Liver (tissue), 3 donors: ENCODE measurements around the gene C11orf24.
A peak's percentile ranks its signal among the peaks of the same experiment; 100 is the strongest.

Experiments used
- JUND ChIP-seq, 2 donors: IDR thresholded peaks; 2 replicates each; pipeline ENCODE4 v1.6.1; 2016; ENCODE audit warnings: antibody characterized with exemption in 2 of 2
- TF ChIP-seq, protein P1 (sequence below): fragments of 150-350 bp; IDR thresholded peaks from 2 replicates; pipeline ENCODE4 v1.5.1; 2017; ENCODE audit warnings: improper control_type of control experiment, low read depth, low read length; ENCODE audit not compliant: missing input control
- donor health status: healthy.
- donor health status: healthy.

- TF ChIP-seq, protein P1, sequence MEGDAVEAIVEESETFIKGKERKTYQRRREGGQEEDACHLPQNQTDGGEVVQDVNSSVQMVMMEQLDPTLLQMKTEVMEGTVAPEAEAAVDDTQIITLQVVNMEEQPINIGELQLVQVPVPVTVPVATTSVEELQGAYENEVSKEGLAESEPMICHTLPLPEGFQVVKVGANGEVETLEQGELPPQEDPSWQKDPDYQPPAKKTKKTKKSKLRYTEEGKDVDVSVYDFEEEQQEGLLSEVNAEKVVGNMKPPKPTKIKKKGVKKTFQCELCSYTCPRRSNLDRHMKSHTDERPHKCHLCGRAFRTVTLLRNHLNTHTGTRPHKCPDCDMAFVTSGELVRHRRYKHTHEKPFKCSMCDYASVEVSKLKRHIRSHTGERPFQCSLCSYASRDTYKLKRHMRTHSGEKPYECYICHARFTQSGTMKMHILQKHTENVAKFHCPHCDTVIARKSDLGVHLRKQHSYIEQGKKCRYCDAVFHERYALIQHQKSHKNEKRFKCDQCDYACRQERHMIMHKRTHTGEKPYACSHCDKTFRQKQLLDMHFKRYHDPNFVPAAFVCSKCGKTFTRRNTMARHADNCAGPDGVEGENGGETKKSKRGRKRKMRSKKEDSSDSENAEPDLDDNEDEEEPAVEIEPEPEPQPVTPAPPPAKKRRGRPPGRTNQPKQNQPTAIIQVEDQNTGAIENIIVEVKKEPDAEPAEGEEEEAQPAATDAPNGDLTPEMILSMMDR = peak; percentile 32
- TF ChIP-seq JUND (IDR thresholded peaks at IDR 0.05) = no peak
These were observed 571 bp downstream of the C11orf24 start for GRCh38 chr11:68271023-68271780.
